UCSD-AML1 (cell line): ENCODE data around the gene CFAP46.

Source experiments
- DNase-seq: peaks from one replicate; lab custom pipeline; 2025; ENCODE audit not compliant: unreplicated experiment; lab: John Stamatoyannopoulos, UW

CFAP46 gene

GRCh38 chr10:132882069-132882951 is 60.1 kb downstream of the CFAP46 start:
- no peak for DNase-seq

DNA sequence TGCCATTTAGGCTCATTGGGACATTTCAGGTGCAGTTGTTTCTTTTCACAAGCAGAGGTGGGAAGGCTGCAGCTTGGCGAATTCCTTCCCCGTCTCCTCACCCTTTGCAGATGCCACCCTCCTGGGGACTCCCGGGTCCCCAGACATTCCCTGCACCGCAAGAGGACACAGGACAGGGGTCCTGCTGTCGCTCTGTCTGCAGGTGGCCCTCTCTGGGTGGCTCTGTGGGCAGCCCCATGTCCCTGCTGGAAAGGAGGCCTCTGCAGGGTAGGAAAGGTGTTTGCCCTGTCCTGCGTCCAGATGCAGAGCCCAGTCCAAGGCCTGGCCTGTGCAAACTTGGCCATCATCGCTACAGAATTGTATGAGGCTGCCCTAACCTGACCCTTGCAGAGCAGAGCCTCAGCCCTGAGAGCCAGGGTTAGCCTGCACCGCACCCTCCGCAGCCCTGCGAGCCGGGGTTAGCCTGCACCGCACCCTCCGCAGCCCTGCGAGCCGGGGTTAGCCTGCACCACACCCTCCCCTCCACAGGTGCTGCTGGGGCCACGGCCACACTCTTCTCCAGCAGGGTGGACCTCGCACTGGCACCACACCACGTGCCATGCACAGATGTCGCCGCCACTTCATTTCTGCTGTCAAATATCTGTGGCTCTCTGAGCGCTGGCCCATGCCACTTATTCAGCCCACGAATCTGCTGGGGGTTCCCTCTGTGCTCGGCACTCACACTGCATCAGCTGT is 61.0 kb downstream of the CFAP46 start:
- DNase-seq, result no peak

DNA sequence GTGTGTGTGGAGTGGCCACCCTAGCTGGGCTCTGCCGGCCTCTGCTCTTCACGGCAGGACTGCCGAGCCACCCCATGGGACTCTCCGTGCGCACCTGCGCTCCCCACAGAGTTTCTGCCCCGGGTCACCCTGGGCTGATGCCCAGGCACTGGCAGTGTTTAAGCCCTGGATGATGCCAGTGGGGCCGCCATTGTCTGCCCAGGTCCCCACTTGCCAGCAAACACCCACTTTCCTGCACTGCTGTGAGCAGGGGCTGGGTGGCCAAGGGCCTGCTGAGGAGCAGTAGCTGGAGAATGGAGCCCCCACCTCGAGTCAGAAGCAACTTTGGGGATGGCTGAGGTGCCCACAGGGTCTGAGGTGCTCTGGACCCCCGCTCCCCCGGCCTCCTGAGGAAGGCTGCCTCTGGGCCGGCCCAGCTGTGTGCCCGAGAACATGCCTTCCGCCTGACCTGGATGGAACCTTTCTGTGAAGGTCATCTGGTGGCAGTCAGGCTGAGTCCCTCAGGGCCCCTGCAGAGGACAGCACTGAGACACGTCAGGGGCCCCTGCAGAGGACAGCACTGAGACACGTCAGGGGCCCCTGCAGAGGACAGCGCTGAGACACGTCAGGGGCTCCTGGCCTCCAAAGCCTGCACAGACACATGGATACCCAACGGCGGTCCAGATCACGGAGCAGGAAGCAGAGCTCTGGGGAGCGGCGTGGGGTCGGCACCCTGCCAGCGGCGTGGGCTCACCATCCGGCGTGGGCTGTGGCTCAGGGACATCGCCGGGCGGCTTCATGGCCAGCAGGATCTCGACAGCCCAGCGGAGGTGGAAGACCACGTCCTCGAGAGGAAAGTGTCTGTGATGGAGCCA is 62.0 kb downstream of the CFAP46 start:
- no peak for DNase-seq

- no peak for DNase-seq
Observed at GRCh38 chr10:132879408-132880127, 62.8 kb downstream of the CFAP46 start.

DNA sequence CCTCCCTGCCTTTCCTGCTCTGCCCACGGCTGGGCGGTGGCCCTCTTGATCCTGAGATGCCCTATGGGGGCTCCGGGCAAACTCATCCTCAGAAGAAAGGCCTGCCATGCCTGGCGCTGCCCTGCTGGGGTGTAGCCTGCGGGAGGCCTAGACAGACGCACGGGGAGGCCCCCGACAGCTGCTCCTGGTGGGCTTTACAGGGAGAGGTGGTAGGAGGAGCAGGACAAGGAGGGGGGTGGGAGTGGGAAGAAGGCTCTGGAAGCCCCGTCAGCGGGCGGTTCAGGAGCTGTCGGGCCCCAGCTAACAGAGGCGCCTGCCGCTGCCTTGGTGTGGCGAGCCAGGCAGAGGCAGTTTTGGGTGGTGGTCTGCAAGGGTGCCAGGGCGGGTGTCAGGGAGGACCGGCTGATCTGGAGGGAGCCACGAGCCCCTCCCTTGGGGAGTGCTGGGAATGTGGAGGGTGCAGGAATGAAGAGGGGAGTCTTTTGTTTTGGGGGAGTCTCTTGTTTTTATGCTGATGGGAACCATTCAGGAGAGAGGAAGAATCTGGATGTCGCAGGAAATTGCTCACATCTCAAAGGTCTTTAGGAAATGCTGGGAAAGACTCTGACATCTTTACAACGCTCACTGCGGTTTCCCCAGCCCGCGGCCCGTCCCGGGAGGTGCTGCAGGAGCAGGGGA is 63.5 kb downstream of the CFAP46 start:
- DNase-seq, result no peak

- DNase-seq, result no peak
Observed at GRCh38 chr10:132878091-132878729, 64.2 kb downstream of the CFAP46 start.

DNA sequence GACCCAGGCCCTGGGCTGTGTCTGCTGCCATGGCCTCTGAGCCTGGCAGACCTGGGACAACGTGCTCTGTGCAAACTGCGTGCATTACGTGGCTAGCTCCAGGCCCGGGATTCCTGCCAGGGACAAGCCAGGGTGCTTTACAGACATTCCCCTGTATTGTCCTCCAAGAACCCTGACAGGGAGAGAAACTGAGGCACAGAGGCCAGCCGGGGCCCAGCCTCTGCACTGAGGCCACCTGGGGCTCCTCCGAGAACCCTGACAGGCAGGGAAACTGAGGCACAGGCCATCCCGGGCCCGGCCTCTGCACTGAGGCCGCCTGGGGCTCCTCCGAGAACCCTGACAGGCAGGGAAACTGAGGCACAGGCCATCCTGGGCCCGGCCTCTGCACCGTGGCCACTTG is 64.9 kb downstream of the CFAP46 start:
- DNase-seq, result no peak

DNA sequence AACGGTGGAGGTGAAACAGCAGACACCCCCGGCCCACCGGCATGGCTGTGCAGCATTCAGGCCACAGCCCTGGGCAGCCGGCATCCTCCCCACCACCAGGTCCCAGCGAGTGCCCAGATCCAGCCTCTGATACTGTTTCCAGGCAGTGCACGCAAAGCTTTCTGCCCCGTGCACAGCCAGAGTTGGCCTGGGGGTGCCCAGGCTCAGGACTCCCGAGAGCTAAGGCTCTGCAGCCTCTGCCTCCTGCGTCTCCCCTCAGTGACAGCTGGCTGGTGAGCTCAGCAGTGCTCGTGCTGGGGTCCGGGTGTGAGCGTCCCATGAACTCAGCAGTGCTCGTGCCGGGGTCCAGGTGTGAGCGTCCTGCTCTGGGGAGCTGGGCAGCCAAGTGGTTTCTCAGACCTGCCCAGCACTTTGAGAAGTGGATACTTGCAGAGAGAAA is 65.4 kb downstream of the CFAP46 start:
- no peak for DNase-seq

- DNase-seq, result no peak
Observed at GRCh38 chr10:132876131-132876860, 66.1 kb downstream of the CFAP46 start.

DNA sequence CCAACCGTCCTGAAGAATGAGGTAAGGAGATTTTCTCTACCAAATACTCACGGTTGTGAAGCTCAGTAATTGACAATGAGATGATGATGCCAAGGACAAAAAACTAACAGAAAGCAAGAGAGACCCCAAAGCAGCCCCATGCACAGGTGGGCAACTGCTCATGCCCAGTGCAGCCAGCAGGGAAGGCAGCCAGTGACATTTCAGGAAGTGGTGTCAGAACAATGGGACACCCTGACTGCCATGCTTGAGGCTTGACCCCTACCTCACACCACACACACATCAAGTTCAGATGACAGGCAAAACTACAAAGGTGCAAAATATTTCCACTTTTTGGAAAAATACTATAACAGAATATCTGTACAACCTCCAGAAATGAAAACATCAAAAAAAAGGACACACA is 66.9 kb downstream of the CFAP46 start:
- DNase-seq, result no peak

GRCh38 chr10:132873395-132873794 is 69.0 kb downstream of the CFAP46 start:
- no peak for DNase-seq

DNA sequence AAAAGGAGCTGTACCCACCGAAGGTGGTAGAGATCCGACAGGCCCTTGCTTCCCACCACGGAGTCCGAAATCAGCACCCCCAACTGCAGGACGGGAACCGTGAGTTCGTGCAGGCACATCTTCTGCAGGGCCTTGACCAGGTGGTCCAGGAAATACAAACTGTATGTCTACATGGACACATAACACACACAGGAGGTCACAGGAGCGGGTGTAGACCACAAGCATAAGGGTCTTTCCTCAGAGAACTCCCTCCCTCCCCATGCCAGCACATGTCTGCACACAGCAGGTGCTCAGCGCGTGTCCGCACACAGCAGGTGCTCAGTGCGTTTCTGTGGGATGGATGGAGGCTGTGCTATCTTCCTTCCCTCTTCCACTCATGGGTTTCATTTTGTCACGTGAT is 69.7 kb downstream of the CFAP46 start:
- no peak for DNase-seq

DNA sequence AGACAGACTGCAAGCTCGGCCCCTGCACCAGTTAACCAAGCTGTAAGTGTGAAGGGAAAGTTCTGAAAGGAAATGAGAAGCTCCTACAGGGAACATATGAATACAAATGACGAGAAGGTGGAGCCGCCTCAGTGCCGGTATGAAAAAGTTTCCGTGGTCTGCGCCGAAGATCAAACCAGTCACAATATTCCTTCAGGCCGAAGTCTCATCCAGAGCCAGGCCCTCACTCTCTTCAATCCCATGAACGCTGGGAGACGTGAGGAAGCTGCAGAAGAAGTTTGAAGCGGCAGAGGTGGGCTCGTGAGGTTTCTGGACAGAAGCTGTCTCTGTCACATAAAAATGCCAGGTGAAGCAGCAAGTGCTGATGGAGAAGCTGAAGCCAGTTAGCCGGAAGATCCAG is 71.9 kb downstream of the CFAP46 start:
- no peak for DNase-seq

- DNase-seq, result no peak
Observed at GRCh38 chr10:132869621-132870020, 72.7 kb downstream of the CFAP46 start.

DNA sequence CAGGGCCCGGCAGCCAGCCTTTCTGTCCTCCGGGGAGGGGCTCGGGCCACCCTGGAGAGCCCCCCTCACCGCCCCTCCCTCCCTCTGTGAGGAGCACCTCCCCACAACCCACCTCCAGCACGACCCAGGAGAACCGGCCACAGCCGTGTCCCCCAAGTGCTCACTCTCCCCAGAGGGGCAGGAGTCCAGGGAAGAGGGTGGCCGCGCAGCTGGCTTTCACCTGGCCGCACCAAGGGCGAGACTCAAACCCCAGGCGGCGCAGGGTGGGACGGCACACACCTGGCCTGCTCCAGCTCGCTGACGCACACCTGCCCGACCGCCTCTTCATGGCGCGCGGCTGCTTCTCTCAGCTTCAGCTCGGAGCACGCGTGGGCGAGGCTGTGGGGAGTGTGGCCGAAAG is 73.4 kb downstream of the CFAP46 start:
- no peak for DNase-seq

DNA sequence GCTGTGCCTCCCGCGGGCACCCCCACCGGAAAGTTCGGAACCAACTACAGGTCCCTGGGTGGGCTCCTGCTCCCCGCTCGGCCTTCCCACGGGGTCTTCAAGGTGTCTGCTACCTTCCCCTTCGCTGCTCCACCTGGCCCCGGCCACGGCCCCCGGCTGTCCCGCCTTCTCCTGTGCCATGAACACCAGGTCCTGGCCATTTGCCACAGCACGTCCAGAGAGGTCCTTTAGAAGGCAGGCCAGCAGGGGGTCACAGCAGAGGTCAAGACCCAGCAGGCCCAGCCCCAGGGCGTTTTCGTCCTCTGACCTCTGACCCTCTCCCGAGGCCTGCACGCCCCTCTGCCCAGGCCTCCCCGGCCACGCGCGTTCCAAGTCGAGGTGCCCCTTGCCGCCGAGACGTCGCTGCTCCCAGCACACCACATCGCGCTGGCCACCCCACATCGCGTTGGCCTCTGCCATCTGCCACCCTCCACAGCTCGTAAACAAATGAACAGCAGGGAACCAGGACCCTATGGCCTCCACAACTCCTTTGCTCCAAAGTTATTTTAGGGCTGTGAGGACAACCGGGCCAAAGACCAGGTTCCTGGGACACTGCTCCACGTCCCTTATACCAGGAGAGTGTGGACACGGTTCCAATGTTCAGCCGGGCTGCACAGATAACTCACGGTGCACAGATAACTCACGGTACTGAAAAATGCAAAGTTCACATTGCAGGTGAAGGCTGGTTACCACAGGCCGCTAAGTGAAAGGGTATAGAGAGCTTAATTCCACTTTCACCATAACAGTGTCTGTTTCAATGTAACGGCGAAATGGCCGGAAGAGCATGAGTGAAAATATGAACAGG is 74.3 kb downstream of the CFAP46 start:
- DNase-seq, result no peak

- no peak for DNase-seq
Observed at GRCh38 chr10:132866601-132867381, 75.6 kb downstream of the CFAP46 start.
